ENCODE results near the gene TULP4. TPM values are rescaled to one million over a fixed set of nuclear protein-coding genes. Genes with fewer than 3 reads are reported as not detected.
A peak's percentile ranks its signal among the peaks of the same experiment; 100 is the strongest.
"Not testable (repeated sequence)": the region's sequence is repeated elsewhere in the genome, so short reads cannot be mapped to it uniquely, and the experiment has no call there.

The TULP4 gene
- total and polyA plus RNA-seq, 8 donors: 1.7 to 237 (median 54.3) TPM

DNA sequence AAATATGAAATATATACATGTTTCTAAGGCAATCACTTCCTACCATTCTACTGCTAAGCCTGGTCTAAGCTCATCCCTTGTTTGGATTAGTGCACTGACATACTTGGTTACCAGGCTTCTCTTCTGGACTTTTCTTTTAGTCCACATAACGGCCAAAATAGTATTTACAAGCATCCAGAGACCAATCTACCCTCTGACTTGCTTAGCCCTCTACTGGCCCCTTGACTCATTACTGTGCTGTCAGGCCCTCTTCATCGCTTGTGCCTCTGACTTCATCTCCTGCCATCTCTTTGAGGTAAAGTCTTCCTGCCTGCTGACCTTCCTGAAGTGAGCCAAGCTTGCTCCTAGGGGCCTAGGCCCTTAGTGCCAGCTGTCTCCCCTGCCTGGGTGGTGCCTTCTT, 35.1 kb downstream of the TULP4 start:
- Histone ChIP-seq H3K4me1 (peaks cover 0 to 19% (median 2%) of the 10 kb centered on the region in 4 donors), H3K27me3 (no peaks in the 10 kb centered on the region), H3K4me3 (no peak overlapping the region), H3K27ac (no peak overlapping the region), H3K9me3 (peaks cover 0 to 17% (median 5%) of the 10 kb centered on the region in 4 donors), H3K36me3 (no peaks in the 10 kb centered on the region)
- TF ChIP-seq POLR2AphosphoS5 (IDR thresholded peaks at IDR 0.05) (no peak), EP300 (IDR thresholded peaks at IDR 0.05) (no peak), POLR2A (IDR thresholded peaks at IDR 0.05) (no peak)
- TF ChIP-seq, protein P1, sequence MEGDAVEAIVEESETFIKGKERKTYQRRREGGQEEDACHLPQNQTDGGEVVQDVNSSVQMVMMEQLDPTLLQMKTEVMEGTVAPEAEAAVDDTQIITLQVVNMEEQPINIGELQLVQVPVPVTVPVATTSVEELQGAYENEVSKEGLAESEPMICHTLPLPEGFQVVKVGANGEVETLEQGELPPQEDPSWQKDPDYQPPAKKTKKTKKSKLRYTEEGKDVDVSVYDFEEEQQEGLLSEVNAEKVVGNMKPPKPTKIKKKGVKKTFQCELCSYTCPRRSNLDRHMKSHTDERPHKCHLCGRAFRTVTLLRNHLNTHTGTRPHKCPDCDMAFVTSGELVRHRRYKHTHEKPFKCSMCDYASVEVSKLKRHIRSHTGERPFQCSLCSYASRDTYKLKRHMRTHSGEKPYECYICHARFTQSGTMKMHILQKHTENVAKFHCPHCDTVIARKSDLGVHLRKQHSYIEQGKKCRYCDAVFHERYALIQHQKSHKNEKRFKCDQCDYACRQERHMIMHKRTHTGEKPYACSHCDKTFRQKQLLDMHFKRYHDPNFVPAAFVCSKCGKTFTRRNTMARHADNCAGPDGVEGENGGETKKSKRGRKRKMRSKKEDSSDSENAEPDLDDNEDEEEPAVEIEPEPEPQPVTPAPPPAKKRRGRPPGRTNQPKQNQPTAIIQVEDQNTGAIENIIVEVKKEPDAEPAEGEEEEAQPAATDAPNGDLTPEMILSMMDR (IDR thresholded peaks at IDR 0.05): no peak
- intact Hi-C loops (cut with DNase I; ENCODE audit: low total_unique reads): no loop called here
- no peak for DNase-seq
- 90 to 100% (median 91%) methylated on average over 2 of the region's 2 CpGs for WGBS, 5 donors

- H3K4me1 ChIP-seq; H3K27me3 ChIP-seq; DNase-seq; H3K27ac ChIP-seq; intact Hi-C loops (cut with DNase I; ENCODE audit: low total_unique reads); H3K36me3 ChIP-seq; H3K4me3 ChIP-seq: not testable (repeated sequence)
- 92 to 100% (median 93%) methylated on average over 4 to 47 of the region's 47 CpGs for WGBS, 5 donors
- peaks cover 0 to 17% (median 5%) of the 10 kb centered on the region in 4 donors for H3K9me3 ChIP-seq
Observed at GRCh38 chr6:158348737-158349504, 36.7 kb downstream of the TULP4 start.

DNA sequence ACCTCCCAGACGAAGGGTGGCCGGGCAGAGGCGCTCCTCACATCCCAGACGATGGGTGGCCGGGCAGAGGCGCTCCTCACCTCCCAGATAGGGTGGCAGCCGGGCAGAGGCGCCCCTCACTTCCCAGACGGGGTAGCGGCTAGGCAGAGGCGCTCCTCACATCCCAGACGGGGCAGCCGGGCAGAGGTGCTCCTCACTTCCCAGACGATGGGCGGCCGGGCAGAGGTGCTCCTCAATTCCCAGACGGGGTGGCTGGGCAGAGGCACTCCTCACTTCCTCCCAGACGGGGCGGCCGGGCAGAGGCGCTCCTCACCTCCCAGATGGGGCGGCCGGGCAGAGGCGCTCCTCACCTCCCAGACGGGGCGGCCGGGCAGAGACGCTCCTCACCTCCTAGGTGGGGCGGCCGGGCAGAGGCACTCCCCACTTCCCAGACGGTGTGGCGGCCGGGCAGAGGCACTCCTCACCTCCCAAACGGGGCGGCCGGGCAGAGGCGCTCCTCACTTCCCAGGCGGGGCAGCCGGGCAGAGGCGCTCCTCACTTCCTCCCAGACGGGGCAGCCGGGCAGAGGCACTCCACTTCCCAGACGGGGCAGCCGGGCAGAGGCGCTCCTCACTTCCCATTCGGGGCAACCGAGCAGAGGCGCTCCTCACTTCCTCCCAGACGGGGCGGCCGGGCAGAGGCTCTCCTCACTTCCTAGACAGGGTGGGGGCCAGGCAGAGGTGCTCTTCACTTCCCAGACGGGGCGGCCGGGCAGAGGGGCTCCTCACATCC, 37.4 kb downstream of the TULP4 start:
- 86 to 99% (median 97%) methylated on average over 17 to 54 of the region's 54 CpGs for WGBS, 5 donors
- intact Hi-C loops (cut with DNase I; ENCODE audit: low total_unique reads); H3K27ac ChIP-seq; H3K4me3 ChIP-seq; H3K36me3 ChIP-seq; H3K27me3 ChIP-seq; H3K4me1 ChIP-seq; DNase-seq: not testable (repeated sequence)
- peaks cover 0 to 17% (median 5%) of the 10 kb centered on the region in 4 donors for H3K9me3 ChIP-seq

- H3K4me3 ChIP-seq; H3K4me1 ChIP-seq; H3K27me3 ChIP-seq; H3K27ac ChIP-seq; H3K36me3 ChIP-seq; intact Hi-C loops (cut with DNase I; ENCODE audit: low total_unique reads); DNase-seq: not testable (repeated sequence)
- 90 to 97% (median 94%) methylated on average over 7 of the region's 7 CpGs for WGBS, 5 donors
- H3K9me3 ChIP-seq: peaks cover 0 to 11% (median 5%) of the 10 kb centered on the region in 4 donors
Observed at GRCh38 chr6:158350731-158351130, 38.5 kb downstream of the TULP4 start.

DNA sequence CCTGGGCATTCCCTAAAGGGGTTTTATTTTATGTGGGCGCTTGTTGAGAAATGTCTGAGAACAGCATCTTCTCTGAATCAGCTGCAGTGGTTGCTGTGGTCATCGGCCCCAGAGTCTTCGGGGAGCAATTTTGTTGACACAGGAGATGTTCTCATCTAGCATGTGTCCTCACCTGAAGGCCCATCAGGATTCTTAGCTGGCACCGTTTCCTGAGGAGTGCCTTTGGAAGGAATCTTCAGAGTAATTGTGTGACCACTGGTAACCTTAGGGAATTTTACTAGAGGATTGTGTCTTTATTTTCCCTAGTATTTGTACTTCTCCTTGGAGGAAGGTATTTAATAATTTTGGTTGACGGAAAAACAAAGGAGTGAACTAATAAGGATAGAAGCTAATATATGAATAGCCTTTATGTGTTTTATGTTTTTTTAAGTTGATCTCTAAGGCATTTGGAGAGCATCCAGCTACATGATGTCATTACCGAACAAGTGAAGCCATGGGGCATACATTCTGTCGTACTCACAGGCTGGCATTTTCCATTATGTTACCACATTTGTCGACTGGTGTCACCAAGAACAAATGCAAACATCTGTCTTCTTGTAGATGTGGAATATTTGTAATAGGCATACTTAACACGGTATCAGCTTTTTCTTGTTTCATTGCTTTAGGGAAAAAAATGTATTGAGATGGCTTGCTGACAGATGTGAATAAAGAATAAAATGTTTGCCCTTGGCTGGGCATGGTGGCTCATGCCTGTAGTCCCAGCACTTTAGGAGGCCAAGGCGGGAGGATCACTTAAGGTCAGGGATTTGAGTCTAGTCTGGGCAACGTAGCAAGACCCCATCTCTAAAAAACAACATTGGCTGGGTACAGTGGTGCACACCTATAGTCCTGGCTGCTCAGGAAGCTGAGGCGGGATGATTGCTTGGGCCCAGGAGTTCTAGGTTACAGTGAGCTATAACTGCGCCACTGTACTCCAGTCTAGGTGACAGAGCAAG, 41.9 kb downstream of the TULP4 start:
- H3K4me1 ChIP-seq: peaks cover 6 to 24% (median 9%) of the 10 kb centered on the region in 4 donors
- TF ChIP-seq POLR2A (IDR thresholded peaks at IDR 0.05): no peak
- no peak for TF ChIP-seq EP300 (IDR thresholded peaks at IDR 0.05)
- TF ChIP-seq POLR2AphosphoS5 (IDR thresholded peaks at IDR 0.05): no peak
- TF ChIP-seq, protein P1 (IDR thresholded peaks at IDR 0.05): no peak
- 89 to 93% (median 90%) methylated on average over 13 of the region's 13 CpGs for WGBS, 5 donors
- H3K27ac ChIP-seq: no peak overlapping the region
- H3K36me3 ChIP-seq: no peaks in the 10 kb centered on the region
- no peaks in the 10 kb centered on the region for H3K27me3 ChIP-seq
- H3K4me3 ChIP-seq: no peak overlapping the region
- peaks cover 0 to 2% (median under 1%) of the 10 kb centered on the region in 4 donors for H3K9me3 ChIP-seq
- intact Hi-C loops (cut with DNase I; ENCODE audit: low total_unique reads): no loop called here
- peak in 1 of 2 donors; percentile 28 for DNase-seq
